Keratinocyte (primary cell): ENCODE data around the gene SELENOO.

Experiments
- CTCF ChIP-seq, 3 experiments: IDR thresholded peaks in 1 of 3; conservative IDR thresholded peaks in 1 of 3; optimal IDR thresholded peaks in 1 of 3; 2 replicates in 2 of 3; 3 replicates in 1 of 3; pipeline versions ENCODE3 to v1.5.1; 2011; ENCODE audit warnings: low read length in 3 of 3, mild to moderate bottlenecking in 3 of 3, moderate library complexity in 2 of 3, control low read depth in 1 of 3, inconsistent platforms in 1 of 3; ENCODE audit not compliant: insufficient read depth in 2 of 3; ENCODE audit errors: extremely low read depth in 1 of 3
- EZH2 ChIP-seq: IDR thresholded peaks from one replicate; pipeline ENCODE4 v1.6.1; 2012; ENCODE audit warnings: inconsistent platforms, mild to moderate bottlenecking, low read length, moderate library complexity

- TF ChIP-seq CTCF (optimal IDR thresholded peaks at IDR 0.05 in 1 of 3, IDR thresholded peaks at IDR 0.05 in 1 of 3, conservative IDR thresholded peaks at IDR 0.05 in 1 of 3; ENCODE audit: extremely low read depth in 1 of 3, insufficient read depth in 2 of 3, low read length in 3 of 3) (no peak), EZH2 (no peak)
Measured at GRCh38 chr22:50260801-50261614, 60.2 kb downstream of the SELENOO start.
